ENCODE results near the gene ALDH1A3.

DNA sequence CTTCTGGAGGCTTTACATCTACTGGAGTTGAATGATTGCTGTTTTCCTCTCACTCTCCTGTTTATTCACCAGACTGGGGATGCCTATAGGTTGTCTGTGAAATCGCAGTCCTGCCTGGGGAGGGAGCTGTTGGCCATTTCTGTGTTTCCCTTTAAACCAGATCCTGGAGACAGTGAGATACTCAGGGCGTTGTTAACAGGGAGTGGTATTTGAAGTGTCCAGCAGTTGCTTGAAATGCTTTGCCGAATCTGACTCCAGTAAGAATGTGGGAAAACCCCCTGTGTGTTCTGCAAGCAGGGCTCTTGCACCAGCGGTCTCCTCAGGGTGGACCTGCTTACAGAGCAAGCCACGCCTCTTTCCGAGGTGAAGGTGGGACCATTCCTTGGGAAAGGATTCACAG, 35.2 kb downstream of the ALDH1A3 start:
- TF ChIP-seq TCF12 (IDR thresholded peaks at IDR 0.05): no peak
- TF ChIP-seq, protein P1, sequence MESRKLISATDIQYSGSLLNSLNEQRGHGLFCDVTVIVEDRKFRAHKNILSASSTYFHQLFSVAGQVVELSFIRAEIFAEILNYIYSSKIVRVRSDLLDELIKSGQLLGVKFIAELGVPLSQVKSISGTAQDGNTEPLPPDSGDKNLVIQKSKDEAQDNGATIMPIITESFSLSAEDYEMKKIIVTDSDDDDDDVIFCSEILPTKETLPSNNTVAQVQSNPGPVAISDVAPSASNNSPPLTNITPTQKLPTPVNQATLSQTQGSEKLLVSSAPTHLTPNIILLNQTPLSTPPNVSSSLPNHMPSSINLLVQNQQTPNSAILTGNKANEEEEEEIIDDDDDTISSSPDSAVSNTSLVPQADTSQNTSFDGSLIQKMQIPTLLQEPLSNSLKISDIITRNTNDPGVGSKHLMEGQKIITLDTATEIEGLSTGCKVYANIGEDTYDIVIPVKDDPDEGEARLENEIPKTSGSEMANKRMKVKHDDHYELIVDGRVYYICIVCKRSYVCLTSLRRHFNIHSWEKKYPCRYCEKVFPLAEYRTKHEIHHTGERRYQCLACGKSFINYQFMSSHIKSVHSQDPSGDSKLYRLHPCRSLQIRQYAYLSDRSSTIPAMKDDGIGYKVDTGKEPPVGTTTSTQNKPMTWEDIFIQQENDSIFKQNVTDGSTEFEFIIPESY (IDR thresholded peaks at IDR 0.05; ENCODE audit: borderline replicate concordance, low read depth): no peak
- no peak for TF ChIP-seq POLR2AphosphoS5 (IDR thresholded peaks at IDR 0.05; ENCODE audit: low read depth, low read length)
- TF ChIP-seq ELF1 (IDR thresholded peaks at IDR 0.05): no peak
